ENCODE results near the gene SRPX2.
"Not testable (repeated sequence)": the region's sequence is repeated elsewhere in the genome, so short reads cannot be mapped to it uniquely, and the experiment has no call there.

SRPX2 gene

DNA sequence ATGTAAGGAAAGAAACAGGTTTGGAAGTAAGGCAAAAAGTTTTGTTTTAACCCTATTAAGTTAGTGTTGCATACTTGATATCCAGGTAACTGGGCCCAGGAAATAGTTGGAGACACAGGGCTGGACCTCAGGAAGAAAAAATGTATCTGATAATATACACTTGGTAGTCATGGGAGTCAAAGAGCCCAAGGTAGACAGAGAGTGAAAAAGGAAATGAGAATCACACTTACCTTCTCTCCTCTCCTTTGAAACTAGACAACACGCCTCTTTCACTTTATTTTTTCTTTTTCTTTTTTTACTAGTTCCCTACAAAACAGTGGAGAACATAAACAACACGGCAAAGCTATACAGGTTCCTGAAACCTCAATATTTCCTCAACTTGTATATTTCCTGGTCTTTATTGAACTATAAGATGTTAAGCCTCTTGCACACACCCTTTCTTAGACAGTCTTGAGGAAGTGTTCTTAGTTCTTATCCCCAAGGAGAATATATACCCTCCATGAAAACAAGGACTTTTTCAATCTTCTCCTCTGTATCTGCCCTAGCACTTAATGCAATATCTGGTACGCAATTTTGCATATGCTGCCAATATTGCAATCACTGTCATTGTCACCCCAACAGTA is 60.7 kb downstream of the SRPX2 start:
- no peak for DNase-seq

DNA sequence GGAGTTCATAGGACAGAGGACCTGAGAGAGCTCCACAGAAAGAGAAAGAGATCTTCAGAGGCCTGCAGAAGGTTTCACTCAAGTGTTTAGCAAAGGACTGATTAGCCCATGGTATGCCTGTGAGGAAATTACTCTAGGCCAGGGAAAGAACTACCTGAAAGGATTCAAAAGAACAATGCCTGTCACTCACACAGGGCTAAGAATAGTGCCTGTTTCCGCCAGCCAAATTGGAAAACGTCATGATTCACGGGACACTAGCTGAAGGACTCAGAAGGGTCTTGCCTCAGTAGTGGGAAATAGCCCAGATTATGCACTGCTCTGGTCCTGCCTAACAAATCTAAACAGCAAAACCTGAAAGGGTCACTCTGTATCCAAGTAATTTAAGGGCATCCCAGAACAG is 66.8 kb downstream of the SRPX2 start:
- DNase-seq = no peak

DNA sequence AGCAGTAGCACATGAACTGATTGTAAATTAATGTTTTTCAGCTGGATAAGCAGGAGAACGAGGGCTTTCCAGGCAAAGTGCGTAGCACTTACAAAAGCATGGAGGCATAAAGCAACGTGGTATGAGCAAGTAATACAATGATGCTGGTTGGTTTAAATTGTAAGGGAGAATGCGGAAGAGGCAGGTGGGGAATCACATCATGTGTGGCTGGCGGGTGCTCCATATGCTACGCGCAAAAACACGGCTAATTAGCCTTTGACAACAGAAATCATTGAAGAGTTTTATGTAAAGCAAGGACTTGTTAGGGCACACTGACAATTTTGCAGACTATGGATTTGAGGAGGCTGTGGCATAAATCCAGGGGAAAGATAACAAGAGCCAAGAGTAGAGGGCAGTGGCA is 73.4 kb downstream of the SRPX2 start:
- no peak for DNase-seq

DNA sequence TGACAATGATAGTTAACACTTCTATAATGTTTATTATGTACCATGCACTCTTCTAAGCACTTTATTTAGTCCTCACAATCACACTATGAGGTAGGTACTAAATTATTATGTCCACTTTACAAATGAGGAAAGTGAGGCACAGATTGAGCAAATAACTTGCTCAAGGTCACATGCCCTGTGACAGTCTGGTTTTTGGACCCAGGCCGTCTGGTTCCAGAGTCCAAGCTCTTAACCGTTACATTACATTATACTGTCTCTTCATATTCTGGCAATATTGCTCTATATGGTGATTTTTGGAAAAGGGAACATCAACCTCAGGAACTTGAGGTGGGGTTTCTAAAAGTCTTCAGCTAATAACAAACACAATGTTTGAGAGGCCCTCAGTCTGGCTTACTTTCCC is 75.1 kb downstream of the SRPX2 start:
- no peak for DNase-seq

DNA sequence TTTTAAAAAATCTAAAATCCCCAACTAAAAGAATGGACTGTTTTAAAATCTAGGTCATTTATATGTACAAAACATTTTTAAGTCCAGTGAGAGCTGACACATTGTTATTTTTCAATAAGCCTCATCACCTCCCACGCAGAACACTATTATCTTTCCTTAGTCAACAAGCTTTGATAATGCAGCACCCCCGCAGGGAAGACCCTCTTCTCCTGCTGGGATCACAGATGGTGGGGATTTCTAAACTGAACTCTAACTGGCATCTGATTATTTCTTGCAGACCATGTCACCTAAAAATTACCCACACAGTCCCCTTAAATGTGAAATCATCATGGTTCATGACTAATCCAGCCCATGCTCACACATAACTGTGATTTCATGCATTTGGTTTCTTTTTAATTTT is 76.3 kb downstream of the SRPX2 start:
- no peak for DNase-seq

DNA sequence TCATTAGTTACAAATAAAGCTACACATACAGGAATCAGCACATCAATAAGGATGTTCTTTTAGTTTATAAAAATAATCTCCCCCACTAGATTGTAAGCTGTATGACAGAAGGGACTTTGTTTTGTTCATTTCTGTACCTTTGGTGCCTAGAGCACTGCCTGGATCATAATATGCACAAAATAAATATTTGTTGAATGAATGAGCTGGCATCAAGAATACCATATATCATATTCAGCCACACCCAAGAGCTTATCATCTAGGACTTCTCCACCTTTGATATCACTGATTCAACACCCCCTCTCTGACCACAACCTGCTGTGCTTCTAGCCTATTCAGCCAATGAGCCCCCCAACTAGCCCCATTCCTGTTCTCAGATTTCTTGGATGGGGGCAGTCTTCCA is 77.3 kb downstream of the SRPX2 start:
- DNase-seq = no peak

DNA sequence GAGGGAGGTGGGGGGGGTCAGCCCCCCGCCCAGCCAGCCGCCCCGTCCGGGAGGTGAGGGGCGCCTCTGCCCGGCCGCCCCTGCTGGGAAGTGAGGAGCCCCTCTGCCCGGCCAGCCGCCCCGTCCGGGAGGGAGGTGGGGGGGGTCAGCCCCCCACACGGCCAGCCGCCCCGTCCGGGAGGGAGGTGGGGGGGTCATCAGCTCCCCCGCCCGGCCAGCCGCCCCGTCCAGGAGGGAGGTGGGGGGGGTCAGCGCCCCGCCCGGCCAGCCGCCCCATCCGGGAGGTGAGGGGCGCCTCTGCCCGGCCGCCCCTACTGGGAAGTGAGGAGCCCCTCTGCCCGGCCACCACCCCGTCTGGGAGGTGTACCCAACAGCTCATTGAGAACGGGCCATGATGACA is 80.0 kb downstream of the SRPX2 start:
- DNase-seq = not testable (repeated sequence)
